Measurements from ENCODE around the gene MREG.

- no peak for TF ChIP-seq CTCF (IDR thresholded peaks at IDR 0.05; ENCODE audit: low read length)
- no peak for TF ChIP-seq EZH2 (IDR thresholded peaks at IDR 0.05; ENCODE audit: borderline replicate concordance, low read length)
These were observed 76.2 kb downstream of the MREG start for GRCh38 chr2:215937190-215937589.
